HCT116 (cell line): ENCODE data around the gene GRIN3B. TPM values are rescaled to one million over a fixed set of nuclear protein-coding genes. Genes with fewer than 3 reads are reported as not detected.

ENCODE experiments used
- ATAC-seq: fragments of 200-7000 bp; cut with Tn5 transposase; 2 replicates; pipeline ENCODE4 v1.9.1; 2020; ENCODE audit warnings: mild to moderate bottlenecking, moderate library complexity
- BruUV-seq: library from RNA; stranded (reverse); fragments of 400-500 nt; replicated peaks from 2 replicates; lab custom pipeline; 2021; lab: Mats Ljungman, UMichigan
- CTCF ChIA-PET: fragments of 300-600 bp; sonication (Branson Sonifier 250); formaldehyde crosslinking; loops from one replicate; lab custom pipeline; 2021; ENCODE audit warnings: antibody characterized with exemption; lab: Charles Lee
- POLR2A ChIA-PET: fragments of 300-600, 350-600 bp; sonication (Branson Sonifier 250); formaldehyde crosslinking; loops from one replicate; lab custom pipeline; 2021; ENCODE audit warnings: antibody characterized with exemption; lab: Charles Lee
- RAD21 ChIA-PET, 2 experiments: fragments of 300-600 bp; sonication (Branson Sonifier 250); formaldehyde crosslinking; loops; one replicate each; lab custom pipeline; 2023; ENCODE audit warnings: low total read pairs in 2 of 2; ENCODE audit not compliant: uncharacterized antibody in 2 of 2, unreplicated experiment in 2 of 2, low non-redundant PET in 1 of 2; lab: Charles Lee
- DNase-seq: peaks from one replicate; pipeline ENCODE4 v3.0.0-alpha.2; 2010; ENCODE audit warnings: low read depth, low spot score
- H2AFZ ChIP-seq: fragments of 200-600 bp; shearing (Covaris generic), sonication (generic); 2 replicates; pipeline ENCODE4 v1.6.1; 2017; ENCODE audit warnings: low read depth, mixed run types, mixed read lengths, antibody characterized with exemption, low read length; ENCODE audit not compliant: poor library complexity, severe bottlenecking
- H3K27ac ChIP-seq: 2 replicates; pipeline ENCODE4 v1.5.1; 2012; ENCODE audit warnings: low read depth, low read length
- H3K27me3 ChIP-seq: fragments of 200-600 bp; sonication (generic); 2 replicates; pipeline ENCODE4 v1.6.1; 2016; ENCODE audit warnings: mixed run types, low read length, mixed read lengths; ENCODE audit not compliant: insufficient read depth
- H3K36me3 ChIP-seq, 2 experiments: fragments of 200-500 bp in 1 of 2; fragments of 200-600 bp in 1 of 2; sonication (Bioruptor generic) in 1 of 2; sonication (generic) in 1 of 2; 2 replicates each; pipeline versions ENCODE4 v1.5.1 to v1.6.1; 2014 to 2016; ENCODE audit warnings: low read length in 2 of 2, inconsistent platforms in 1 of 2, mixed read lengths in 1 of 2, mixed run types in 1 of 2; ENCODE audit not compliant: insufficient read depth in 2 of 2, control insufficient read depth in 1 of 2
- H3K4me1 ChIP-seq, 2 experiments: fragments of 200-600 bp in 1 of 2; sonication (generic) in 1 of 2; 2 replicates each; pipeline versions ENCODE4 v1.5.1 to v1.6.1; 2012 to 2017; ENCODE audit warnings: low read length in 2 of 2, inconsistent platforms in 1 of 2, mild to moderate bottlenecking in 1 of 2, mixed read lengths in 1 of 2, mixed run types in 1 of 2, moderate library complexity in 1 of 2; ENCODE audit not compliant: insufficient read depth in 2 of 2, control insufficient read depth in 1 of 2
- H3K4me2 ChIP-seq: fragments of 200-600 bp; sonication (generic); 2 replicates; pipeline ENCODE4 v1.6.1; 2017; ENCODE audit warnings: mixed run types, low read length, mixed read lengths
- H3K4me3 ChIP-seq, 2 experiments: fragments of 200-600 bp in 1 of 2; sonication (generic) in 1 of 2; replicated peaks in 1 of 2; 2 replicates each; pipeline ENCODE4 v1.5.1; 2011 to 2016; ENCODE audit warnings: low read length in 2 of 2, control low read depth in 1 of 2, low read depth in 1 of 2, mild to moderate bottlenecking in 1 of 2, mixed read lengths in 1 of 2, mixed run types in 1 of 2
- H3K79me2 ChIP-seq: fragments of 200-600 bp; sonication (generic); 2 replicates; pipeline ENCODE4 v1.6.1; 2017; ENCODE audit warnings: mild to moderate bottlenecking, mixed run types, low read length, moderate library complexity, mixed read lengths; ENCODE audit not compliant: insufficient read depth
- H3K9ac ChIP-seq: fragments of 200-600 bp; sonication (generic); 2 replicates; pipeline ENCODE4 v1.6.1; 2016; ENCODE audit warnings: low read length, mixed read lengths
- H3K9me2 ChIP-seq: fragments of 200-600 bp; sonication (generic), shearing (Covaris generic); 2 replicates; pipeline ENCODE4 v1.6.1; 2017; ENCODE audit warnings: mixed run types, mild to moderate bottlenecking, moderate library complexity; ENCODE audit not compliant: insufficient read depth
- H3K9me3 ChIP-seq, 2 experiments: fragments of 200-500 bp in 1 of 2; fragments of 200-600 bp in 1 of 2; sonication (Bioruptor generic) in 1 of 2; sonication (generic) in 1 of 2; 2 replicates each; pipeline ENCODE4 v1.6.1; 2014 to 2017; ENCODE audit warnings: low read length in 2 of 2, mixed read lengths in 2 of 2, inconsistent platforms in 1 of 2, low read depth in 1 of 2, mild to moderate bottlenecking in 1 of 2, mixed run types in 1 of 2, moderate library complexity in 1 of 2; ENCODE audit not compliant: control insufficient read depth in 1 of 2, insufficient read depth in 1 of 2
- H4K20me1 ChIP-seq: fragments of 200-600 bp; sonication (generic), shearing (Covaris generic); 2 replicates; pipeline ENCODE4 v1.6.1; 2017; ENCODE audit warnings: mixed run types, mild to moderate bottlenecking, moderate library complexity; ENCODE audit not compliant: insufficient read depth
- ATF3 ChIP-seq: IDR thresholded peaks from 2 replicates; pipeline ENCODE4 v1.6.1; 2012
- CEBPB ChIP-seq: IDR thresholded peaks from 2 replicates; pipeline ENCODE4 v1.6.1; 2012; ENCODE audit warnings: low read depth
- CTCF ChIP-seq, 3 experiments: fragments of 200-600 bp in 1 of 3; sonication (generic) in 1 of 3; IDR thresholded peaks in 2 of 3; conservative IDR thresholded peaks in 1 of 3; 2 replicates each; pipeline ENCODE4 v1.5.1; 2012 to 2017; ENCODE audit warnings: low read depth in 2 of 3, low read length in 2 of 3, antibody characterized with exemption in 1 of 3, borderline replicate concordance in 1 of 3, control low read depth in 1 of 3, mild to moderate bottlenecking in 1 of 3, mixed read lengths in 1 of 3, mixed run types in 1 of 3, moderate library complexity in 1 of 3; ENCODE audit not compliant: insufficient read depth in 1 of 3
- ELF1 ChIP-seq: IDR thresholded peaks from 2 replicates; pipeline ENCODE4 v1.6.1; 2012; ENCODE audit warnings: low read depth, borderline replicate concordance
- EZH2 ChIP-seq: fragments of 200-600 bp; sonication (generic); IDR thresholded peaks from 2 replicates; pipeline ENCODE4 v1.6.1; 2017; ENCODE audit warnings: antibody characterized with exemption, mixed run types
- POLR2AphosphoS5 ChIP-seq: IDR thresholded peaks from 2 replicates; pipeline ENCODE4 v1.6.1; 2011; ENCODE audit warnings: mild to moderate bottlenecking, low read depth, low read length, moderate library complexity
- RAD21 ChIP-seq: IDR thresholded peaks from 2 replicates; pipeline ENCODE4 v1.6.1; 2012; ENCODE audit warnings: low read depth, mild to moderate bottlenecking
- REST ChIP-seq: IDR thresholded peaks from 2 replicates; pipeline ENCODE4 v1.6.1; 2012; ENCODE audit warnings: low read depth
- SIN3A ChIP-seq: IDR thresholded peaks from 2 replicates; pipeline ENCODE4 v1.6.1; 2012; ENCODE audit warnings: low read depth
- SRF ChIP-seq: IDR thresholded peaks from 2 replicates; pipeline ENCODE4 v1.6.1; 2012; ENCODE audit warnings: low read depth
- TCF7L2 ChIP-seq: IDR thresholded peaks from 2 replicates; pipeline ENCODE4 v1.7.0; 2011; ENCODE audit warnings: borderline replicate concordance, inconsistent platforms; ENCODE audit not compliant: insufficient read depth, insufficient read length; ENCODE audit errors: extremely low read depth
- YY1 ChIP-seq: IDR thresholded peaks from 2 replicates; pipeline ENCODE4 v1.6.1; 2011; ENCODE audit warnings: low read length, low read depth, moderate library complexity, mild to moderate bottlenecking; ENCODE audit not compliant: insufficient replicate concordance; ENCODE audit errors: extremely low read depth
- ZBTB33 ChIP-seq: IDR thresholded peaks from 2 replicates; pipeline ENCODE4 v1.6.1; 2011; ENCODE audit warnings: mild to moderate bottlenecking, low read length, moderate library complexity; ENCODE audit not compliant: insufficient replicate concordance; ENCODE audit errors: extremely low read depth
- ZNF274 ChIP-seq: fragments of 200-500 bp; sonication (Bioruptor generic); IDR thresholded peaks from 2 replicates; pipeline ENCODE4 v1.6.1; 2014; ENCODE audit warnings: mild to moderate bottlenecking, low read depth, low read length, inconsistent platforms
- intact Hi-C: fragments of 100-400 bp; cut with micrococcal nuclease; formaldehyde crosslinking; loops from 2 replicates; pipeline ENCODE4 v1.10.0; 2022
- total RNA-seq: library from RNA; stranded (reverse); gene quantifications from one replicate; pipeline ENCODE4 v1.2.1, GENCODE V29; 2021; ENCODE audit not compliant: unreplicated experiment

Gene GRIN3B
- total RNA-seq, 1 experiment from 2014 or later: 0.69 TPM

GRCh38 chr19:1016647-1017114, 16.5 kb downstream of the GRIN3B start:
- Histone ChIP-seq H2AFZ (no peak overlapping the region), H3K9ac (peak overlapping the region; percentile 99; the same call in 1 of the 2 replicates), H3K4me3 (no peak overlapping the region), H3K27me3 (no peaks in the 10 kb centered on the region), H3K4me1 (peaks cover 33 to 42% of the 10 kb centered on the region in 2 experiments), H4K20me1 (no peaks in the 10 kb centered on the region; the same call in 1 of the 2 replicates), H3K9me2 (no peaks in the 10 kb centered on the region), H3K27ac (peak overlapping the region; percentile 86), H3K79me2 (peaks cover 81% of the 10 kb centered on the region)
- no peak for DNase-seq
- ChIA-PET CTCF (no interaction called here), POLR2A (no interaction called here)
- TF ChIP-seq ATF3: no peak
- TF ChIP-seq EZH2: no peak
- no peak for TF ChIP-seq YY1
- no peak for TF ChIP-seq TCF7L2
- TF ChIP-seq SRF: no peak
- no peak for TF ChIP-seq ZNF274
- TF ChIP-seq POLR2AphosphoS5: no peak
- TF ChIP-seq SIN3A: no peak
- TF ChIP-seq CTCF (IDR thresholded peaks at IDR 0.05 in 2 of 3, conservative IDR thresholded peaks at IDR 0.05 in 1 of 3; ENCODE audit: borderline replicate concordance in 1 of 3, insufficient read depth in 1 of 3, low read depth in 2 of 3, low read length in 2 of 3): no peak
- TF ChIP-seq RAD21: no peak
- TF ChIP-seq CEBPB: no peak
- TF ChIP-seq ZBTB33: no peak
- TF ChIP-seq REST: no peak
- no peak for TF ChIP-seq ELF1
- TF ChIP-seq, all 23 proteins: peak for 0
- RAD21 ChIA-PET: no interaction called here
- Histone ChIP-seq H3K9me3 (no peaks in the 10 kb centered on the region), H3K4me2 (peak overlapping the region; percentile 55), H3K36me3 (peaks cover 4 to 16% of the 10 kb centered on the region in 2 experiments; a peak in 2 of 4 replicates)
- BruUV-seq: no TSS peak
- intact Hi-C loops: no loop called here
- ATAC-seq: no peak
